OCI-LY1 (cell line): Measurements from ENCODE around the gene BMERB1.
"Not testable (repeated sequence)": the region's sequence is repeated elsewhere in the genome, so short reads cannot be mapped to it uniquely, and the experiment has no call there.

Experiments used
- CTCF ChIP-seq: fragments of 200-600 bp; sonication (generic), shearing (Covaris generic); IDR thresholded peaks from 2 replicates; pipeline ENCODE4 v1.5.1; 2017; ENCODE audit warnings: mild to moderate bottlenecking, antibody characterized with exemption, low read length, moderate library complexity, mixed read lengths
- EZH2 ChIP-seq: fragments of 200-600 bp; sonication (generic), shearing (Covaris generic); IDR thresholded peaks from 2 replicates; pipeline ENCODE4 v1.8.0; 2017; ENCODE audit warnings: borderline replicate concordance, mixed run types, mild to moderate bottlenecking, antibody characterized with exemption, low read length, moderate library complexity, mixed read lengths

GRCh38 chr16:15547072-15547767, 112.8 kb downstream of the BMERB1 start:
- TF ChIP-seq CTCF, EZH2: not testable (repeated sequence)
